GM18951 (cell line): ENCODE data around the gene PALM2AKAP2.

Experiments
- POLR2A ChIP-seq: IDR thresholded peaks from 4 replicates; pipeline ENCODE4 v1.6.1; 2011; ENCODE audit warnings: mild to moderate bottlenecking; ENCODE audit not compliant: insufficient read length, insufficient read depth; ENCODE audit errors: extremely low read depth
- in situ Hi-C: fragments of 300-500 bp; cut with MboI; formaldehyde crosslinking; loops from one replicate; pipeline ENCODE4 v1.12.0; 2022; ENCODE audit warnings: low sequenced_read_pairs, mixed read lengths, inconsistent platforms; ENCODE audit not compliant: unreplicated experiment

Gene PALM2AKAP2

DNA sequence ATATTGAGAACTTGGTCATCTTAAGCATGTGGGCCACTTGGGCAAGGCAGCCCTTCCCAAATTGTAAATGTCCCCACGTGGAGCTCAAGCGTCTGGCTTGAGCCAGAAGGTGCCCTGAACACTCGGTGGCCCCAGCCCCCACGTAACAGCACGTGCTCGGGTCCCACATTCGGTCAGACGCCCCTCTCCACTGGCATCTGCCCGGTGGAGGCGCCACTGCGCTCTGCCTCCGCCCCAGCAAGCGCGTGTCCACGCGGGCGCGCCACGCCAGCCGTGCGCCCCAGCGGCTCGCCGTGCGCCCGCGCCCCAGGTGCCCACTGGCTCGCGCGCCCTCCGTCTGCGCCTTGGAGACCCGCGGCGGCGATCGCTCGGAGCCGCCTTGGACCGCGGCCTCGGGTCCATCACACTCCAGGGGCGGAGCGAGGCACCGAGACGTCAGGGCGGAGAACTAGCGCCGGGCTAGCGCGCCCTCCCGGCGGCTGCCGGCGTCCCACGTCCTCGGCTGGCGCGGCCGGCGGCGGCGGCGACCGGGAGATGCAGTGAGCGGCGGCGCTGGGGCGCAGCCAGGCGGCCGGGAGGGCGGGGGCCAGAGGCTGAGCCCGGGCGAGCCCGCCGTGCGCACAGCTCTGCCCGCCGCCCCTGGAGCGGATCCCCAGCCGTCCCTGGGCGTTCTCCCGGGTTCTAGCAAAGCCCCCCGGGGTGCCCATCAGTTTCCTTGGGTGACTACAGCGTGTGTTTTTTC is at the start of gene PALM2AKAP2:
Gene PALM2AKAP2 (plus strand): TSS at position 488 of the 742 bp plus-strand sequence. CDS start 291 bp downstream, outside the sequence.
- in situ Hi-C loops, result no loop called here
- no peak for TF ChIP-seq POLR2A

DNA sequence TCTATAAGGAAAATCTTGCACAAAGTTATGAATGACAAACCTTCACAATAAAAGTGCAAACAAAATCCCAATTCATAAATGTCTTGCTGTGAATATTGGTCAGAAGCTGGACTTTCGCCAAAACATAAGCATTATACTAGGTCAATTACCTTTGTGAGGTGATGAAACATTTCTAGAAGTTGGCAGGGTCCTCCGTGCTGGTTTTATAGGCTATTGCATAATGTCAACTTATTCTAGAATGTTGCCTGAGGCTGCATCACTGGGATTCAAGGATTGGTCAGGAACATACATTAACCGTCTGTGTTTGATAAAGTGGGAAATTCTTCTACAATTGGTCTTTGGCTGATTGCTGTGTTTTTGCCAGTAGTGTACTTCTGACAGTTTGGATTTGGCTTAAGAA is 49.8 kb upstream of the PALM2AKAP2 start:
- in situ Hi-C loops, result no loop called here
- no peak for TF ChIP-seq POLR2A

DNA sequence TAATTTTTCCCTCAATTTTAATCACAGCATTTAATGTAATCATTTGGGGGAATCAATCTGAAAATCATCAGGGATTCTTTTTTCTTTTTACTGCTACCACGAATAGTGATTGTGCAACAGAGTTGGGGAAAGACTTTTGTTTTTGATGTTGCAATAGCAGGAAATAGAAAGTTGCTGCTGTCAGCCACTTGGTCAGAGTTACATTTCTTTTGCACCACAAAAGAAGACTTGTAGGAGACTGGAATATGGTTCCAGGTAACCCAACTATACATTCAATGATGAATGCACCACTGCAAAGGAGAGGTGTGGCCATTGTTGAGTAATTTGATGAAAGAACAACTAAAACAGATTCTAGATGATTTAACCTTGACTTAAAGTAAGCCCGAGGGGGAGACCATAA is 46.3 kb upstream of the PALM2AKAP2 start:
- in situ Hi-C loops, result no loop called here
- no peak for TF ChIP-seq POLR2A

DNA sequence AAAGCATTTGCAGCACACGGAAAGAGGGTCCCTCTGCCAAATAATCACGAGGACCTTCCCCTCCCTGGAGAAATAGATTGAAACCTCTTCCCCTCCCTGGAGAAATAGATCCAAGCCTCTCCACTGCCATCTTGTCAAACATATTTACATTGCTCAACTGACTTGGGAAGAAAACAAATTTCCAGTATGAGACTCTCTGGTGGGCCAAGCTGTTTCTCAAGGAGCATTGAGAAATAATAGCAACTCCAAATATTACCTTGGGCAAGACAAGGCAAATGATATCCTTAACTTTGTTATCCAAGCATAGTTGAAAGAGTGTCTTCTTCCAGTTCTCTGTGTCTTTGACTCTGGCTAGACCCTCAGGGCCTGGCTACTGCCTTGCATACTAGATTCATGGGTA is 45.2 kb upstream of the PALM2AKAP2 start:
- no peak for TF ChIP-seq POLR2A
- in situ Hi-C loops, result no loop called here

DNA sequence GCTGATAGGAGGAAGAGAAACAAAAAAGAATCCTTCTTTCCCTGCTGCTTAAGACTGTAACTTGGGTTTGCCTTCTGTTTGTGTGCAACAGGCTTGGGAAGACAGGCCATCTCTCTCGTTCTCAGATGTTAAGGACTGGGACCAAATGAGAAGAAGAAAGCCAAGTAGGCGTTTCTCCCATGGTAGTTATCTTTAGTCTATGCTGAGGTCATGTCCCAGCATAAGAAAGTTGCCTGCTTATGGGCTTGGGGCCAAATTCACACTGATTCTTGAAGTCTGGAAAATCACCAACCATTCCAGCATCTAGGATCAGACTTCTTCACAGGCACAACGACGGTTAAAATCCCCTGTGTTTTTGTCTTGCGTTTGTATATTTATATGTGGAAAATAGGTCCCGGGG is 44.2 kb upstream of the PALM2AKAP2 start:
- TF ChIP-seq POLR2A, result no peak
- in situ Hi-C loops, result no loop called here

DNA sequence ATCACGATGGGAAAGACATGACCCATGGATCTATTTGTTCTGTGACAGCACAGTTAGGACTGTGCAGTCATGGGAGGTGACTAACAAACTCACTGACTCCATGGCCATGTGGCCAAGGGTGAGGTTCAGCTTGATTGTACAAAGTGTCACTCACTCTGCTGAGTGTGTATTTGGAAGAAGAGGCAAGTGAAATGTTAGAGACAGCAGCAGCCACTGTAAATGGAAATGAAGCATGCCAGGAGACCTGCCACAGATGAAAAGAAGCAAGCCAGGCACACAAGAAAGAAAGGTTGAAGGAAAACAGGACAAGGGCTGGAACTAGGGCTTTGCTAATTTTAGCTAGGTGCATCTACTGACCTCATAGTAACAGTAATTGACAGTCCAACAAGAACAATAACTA is 42.7 kb upstream of the PALM2AKAP2 start:
- in situ Hi-C loops, result no loop called here
- no peak for TF ChIP-seq POLR2A

DNA sequence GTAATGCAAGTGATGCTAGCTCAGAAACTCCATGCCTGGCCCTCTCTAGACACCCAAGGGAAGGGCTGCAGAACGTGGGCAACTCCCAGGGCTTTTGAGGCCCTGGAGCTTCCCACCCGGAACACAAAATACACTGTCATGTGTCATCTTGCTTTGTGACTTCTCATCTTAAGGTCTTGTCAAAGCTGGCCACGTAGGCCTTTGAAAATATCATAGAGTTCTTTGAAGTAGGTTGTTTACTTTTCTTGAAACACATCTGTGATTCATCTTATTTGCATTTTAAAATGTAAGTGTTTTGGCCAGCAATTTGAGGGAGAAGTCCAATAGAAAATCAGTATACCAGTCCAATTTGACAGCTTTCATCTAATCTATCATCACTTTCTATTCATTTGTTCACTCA is 40.2 kb upstream of the PALM2AKAP2 start:
- no peak for TF ChIP-seq POLR2A
- in situ Hi-C loops, result no loop called here

DNA sequence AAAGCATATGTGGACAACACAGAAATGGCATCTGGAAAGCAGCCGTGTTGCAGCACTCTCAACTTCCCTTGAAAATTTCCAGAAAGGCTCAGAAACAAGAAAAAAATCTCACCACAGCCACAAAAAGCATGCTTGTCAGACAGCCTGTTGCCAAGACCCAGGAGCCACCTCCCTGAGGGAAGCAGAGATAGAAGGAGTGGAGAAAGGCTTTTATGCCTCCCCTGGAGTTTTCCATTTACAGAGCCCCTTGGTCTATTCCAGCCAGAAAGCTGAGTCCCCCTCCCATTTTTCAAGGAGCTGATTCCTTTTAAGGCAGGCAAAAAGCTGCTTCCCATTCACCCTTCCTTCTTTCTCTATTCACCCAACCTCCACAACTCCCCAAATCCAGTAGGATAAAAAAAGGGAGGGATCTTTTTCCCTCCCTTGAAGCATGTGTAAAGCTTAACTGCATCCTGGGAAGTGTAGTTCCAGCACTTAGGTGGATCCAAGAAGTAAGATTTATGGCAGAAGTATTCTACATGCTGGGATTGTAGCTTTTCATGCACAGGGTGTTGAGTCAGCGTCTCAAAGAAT is 37.1 kb upstream of the PALM2AKAP2 start:
- in situ Hi-C loops, result no loop called here
- TF ChIP-seq POLR2A, result no peak

DNA sequence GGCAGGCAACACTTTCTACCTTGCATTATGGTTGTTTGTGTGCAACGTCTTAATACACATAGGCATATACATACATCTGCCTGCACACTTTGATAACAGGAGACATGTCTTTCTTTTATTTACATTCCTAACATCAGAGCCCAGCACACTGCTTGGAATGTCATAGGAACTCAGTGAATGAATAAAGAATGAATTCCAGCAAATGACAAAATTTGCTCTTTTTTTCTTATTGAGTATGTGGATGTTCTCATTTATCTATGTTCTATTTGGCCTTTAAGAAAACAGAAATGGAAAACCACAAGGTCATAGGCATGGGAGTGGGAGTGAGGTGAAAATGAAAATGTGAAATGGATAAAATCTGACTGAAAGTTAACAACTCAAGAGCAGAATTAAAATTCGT is 36.3 kb upstream of the PALM2AKAP2 start:
- no peak for TF ChIP-seq POLR2A
- in situ Hi-C loops, result no loop called here

DNA sequence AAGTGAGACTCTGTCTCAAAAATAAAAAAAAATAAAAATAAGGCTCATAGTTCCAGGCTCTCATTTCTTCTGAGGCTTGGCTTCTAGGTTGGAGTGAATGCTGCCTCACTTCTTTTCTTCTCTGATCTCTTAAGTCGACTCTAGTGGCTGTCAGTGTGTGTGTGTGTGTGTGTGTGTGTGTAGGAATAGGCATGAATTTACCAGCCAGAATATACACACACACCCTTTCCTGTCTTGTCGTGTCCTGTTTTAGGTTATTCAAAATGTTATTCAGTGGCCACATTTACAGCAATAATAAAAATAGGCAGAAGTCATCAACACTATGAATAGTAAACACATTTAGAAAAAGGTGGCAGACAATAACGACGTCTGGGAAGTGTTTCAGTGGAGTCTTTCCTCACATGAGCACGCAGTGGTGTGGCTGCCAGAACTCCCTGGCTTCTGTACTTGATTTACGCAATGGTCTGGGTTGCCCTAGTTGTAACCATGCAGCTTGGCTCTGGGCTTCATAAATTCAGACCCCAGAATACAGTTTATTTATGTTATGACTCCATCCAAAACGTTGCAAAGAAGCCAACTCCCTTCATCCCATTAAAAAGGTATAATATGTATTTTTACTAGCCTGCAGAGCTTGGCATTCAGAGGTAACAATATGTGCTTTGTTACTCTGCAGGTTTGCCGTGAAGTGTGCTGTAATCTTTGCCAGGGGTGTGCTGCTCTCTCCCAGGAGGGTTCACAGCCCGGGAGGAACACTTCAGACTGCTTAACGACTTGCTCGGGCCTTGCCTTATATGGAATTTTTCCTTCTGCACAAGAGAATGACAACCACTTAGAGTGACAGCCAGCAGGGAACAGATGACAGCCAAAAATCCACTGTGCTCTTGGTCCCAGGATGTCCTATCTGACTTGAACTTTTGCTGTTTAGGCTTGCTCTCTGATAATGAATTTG is 34.4 kb upstream of the PALM2AKAP2 start:
- in situ Hi-C loops, result no loop called here
- TF ChIP-seq POLR2A, result no peak

DNA sequence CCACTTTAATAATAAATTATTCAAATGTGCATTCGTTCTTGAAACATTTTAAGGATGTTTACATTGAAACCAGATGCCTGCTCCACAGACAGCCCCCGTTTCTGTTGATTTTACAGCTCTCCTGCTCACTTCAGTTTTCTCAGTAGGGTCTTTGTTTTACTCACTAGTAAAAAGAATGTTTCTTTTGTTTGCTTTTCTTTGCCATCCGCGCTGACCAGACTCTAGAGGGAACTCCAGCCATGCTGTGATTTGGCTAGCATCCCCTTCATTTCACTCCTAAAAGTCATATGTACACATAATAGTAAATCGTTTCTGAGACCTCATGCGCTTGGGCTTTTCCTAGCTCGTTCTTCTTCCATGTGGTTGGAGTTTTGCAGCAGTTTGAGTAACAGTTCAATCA is 28.7 kb upstream of the PALM2AKAP2 start:
- no peak for TF ChIP-seq POLR2A
- in situ Hi-C loops, result no loop called here

DNA sequence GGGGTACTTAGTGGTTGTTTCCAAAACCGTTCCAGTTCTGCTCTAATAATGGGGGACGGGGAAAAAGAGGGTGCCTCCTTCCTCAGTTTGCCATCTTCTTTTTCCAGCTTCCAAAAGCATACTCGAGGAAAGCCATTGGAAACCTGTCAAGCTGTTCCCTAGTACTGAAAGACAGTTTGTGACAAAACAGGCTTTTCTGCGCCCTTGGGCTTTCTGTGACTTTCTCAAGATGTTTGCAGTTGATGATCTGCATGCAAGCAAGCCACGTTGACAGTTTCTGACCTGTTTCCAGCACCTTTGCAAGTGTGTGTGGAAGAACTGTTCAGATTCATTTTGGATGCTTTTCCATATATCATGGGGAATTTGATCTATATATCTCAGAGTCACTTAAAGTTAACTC is 26.7 kb upstream of the PALM2AKAP2 start:
- in situ Hi-C loops, result no loop called here
- TF ChIP-seq POLR2A, result no peak

DNA sequence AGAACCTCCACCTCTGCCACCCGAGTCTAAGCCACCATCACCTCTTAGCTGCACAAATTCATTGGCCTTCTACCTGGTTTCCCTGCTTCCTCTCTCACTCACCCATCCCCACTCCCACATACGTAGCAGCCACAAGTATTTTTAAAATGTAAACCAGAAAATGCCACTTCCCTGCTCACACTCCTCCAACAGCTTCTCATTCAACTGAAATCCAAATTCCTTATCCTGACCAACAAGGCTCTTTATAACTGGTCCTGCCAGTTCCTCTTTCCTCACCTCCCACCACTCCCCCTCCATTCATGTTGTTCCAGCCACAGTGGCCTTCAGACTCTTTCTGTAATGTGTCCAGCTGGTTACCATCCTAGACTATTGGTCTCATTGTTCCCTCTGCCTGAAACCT is 25.0 kb upstream of the PALM2AKAP2 start:
- no peak for TF ChIP-seq POLR2A

More for the DNA sequence above, 25.0 kb upstream of the PALM2AKAP2 start:
- in situ Hi-C loops, result no loop called here
